ENCODE results near the gene PRKCH. TPM values are rescaled to one million over a fixed set of nuclear protein-coding genes. Genes with fewer than 3 reads are reported as not detected.

PRKCH gene
- total and polyA plus RNA-seq, 9 of the 15 experiments (the other 6 are each of a cell fraction or from before 2014, with no cell fraction given): 0.61 to 4.4 (median 4.0) TPM

DNA sequence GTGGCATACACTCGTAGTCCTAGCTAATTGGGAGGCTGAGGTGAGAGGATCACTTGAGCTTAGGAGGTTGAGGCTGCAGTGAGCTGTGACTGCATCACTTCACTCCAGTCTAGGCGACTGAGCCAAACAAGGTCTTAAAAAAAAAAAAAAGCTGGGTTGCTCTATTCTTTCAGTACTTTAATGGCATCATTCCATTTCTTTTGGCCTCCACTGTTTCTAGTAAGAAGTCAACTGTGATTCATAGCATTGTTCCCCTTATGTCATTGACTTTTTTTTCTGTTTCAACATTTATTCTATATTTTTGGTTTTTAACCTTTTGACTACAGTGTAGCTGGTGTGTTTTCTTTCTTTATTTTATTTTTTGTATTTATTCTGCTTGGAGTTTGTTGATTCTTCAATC lies 16.7 kb upstream of the PRKCH start:
- H3K4me2 ChIP-seq (ENCODE audit: insufficient read depth, low read length): no peak overlapping the region
- 33% methylated on average over 2 of the region's 2 CpGs for WGBS (ENCODE audit: insufficient coverage, low coverage, missing lambda C conversion rate)
- ChIA-PET CTCF (ENCODE audit: low intra/inter-chr PET ratio) (no interaction called here), POLR2A (no interaction called here)
- no peak overlapping the region for H3K4me3 ChIP-seq
- no peaks in the 10 kb centered on the region for H3K27me3 ChIP-seq (ENCODE audit: control insufficient read depth in 2 of 2, insufficient read depth in 2 of 2, low read length in 2 of 2)
- no TSS peak for BruUV-seq (replicated peaks)
- in situ Hi-C loops (cut with MboI): no loop called here
- H3K36me3 ChIP-seq (ENCODE audit: control insufficient read depth, insufficient read depth, low read length): no peaks in the 10 kb centered on the region
- H3K4me1 ChIP-seq (replicated peaks in 1 of 2; ENCODE audit: control insufficient read depth in 2 of 2, insufficient read depth in 2 of 2, low read length in 2 of 2): no peaks in the 10 kb centered on the region
- no peaks in the 10 kb centered on the region for H3K9me3 ChIP-seq (replicated peaks; ENCODE audit: control insufficient read depth, insufficient read depth, low read depth, low read length)
- intact Hi-C loops (cut with micrococcal nuclease): no loop called here
- H3K79me2 ChIP-seq (ENCODE audit: control insufficient read depth, insufficient read depth, low read length): no peaks in the 10 kb centered on the region
- FAIRE-seq (no peak), DNase-seq (ENCODE audit: extremely low read depth in 1 of 4, low spot score in 3 of 4) (no peak), ATAC-seq (no peak)
- H2AFZ ChIP-seq (ENCODE audit: low read depth, low read length): no peak overlapping the region
- H3K27ac ChIP-seq (ENCODE audit: extremely low read depth, low read depth, low read length): no peak overlapping the region
- no peak overlapping the region for H3K9ac ChIP-seq (ENCODE audit: insufficient read depth in 1 of 2, low read depth in 2 of 2, low read length in 2 of 2)
- no peaks in the 10 kb centered on the region for H3K9me1 ChIP-seq (ENCODE audit: control insufficient read depth, insufficient read depth, low read length)
- no peaks in the 10 kb centered on the region for H4K20me1 ChIP-seq (replicated peaks; ENCODE audit: control insufficient read depth, insufficient read depth, low read length)
- TF ChIP-seq TAF15 (IDR thresholded peaks at IDR 0.05; ENCODE audit: low read depth, low read length): no peak
- no peak for TF ChIP-seq ZFP36 (IDR thresholded peaks at IDR 0.05; ENCODE audit: low read depth, low read length, partially characterized antibody)
- no peak for TF ChIP-seq ZNF79 (CRISPR knock-in tag; IDR thresholded peaks at IDR 0.05; ENCODE audit: low read depth)
- no peak for TF ChIP-seq KLF6 (CRISPR knock-in tag; IDR thresholded peaks at IDR 0.05; ENCODE audit: borderline replicate concordance)
- TF ChIP-seq NR2F6 (CRISPR knock-in tag; IDR thresholded peaks at IDR 0.05): no peak
- no peak for TF ChIP-seq GTF2F1 (IDR thresholded peaks at IDR 0.05; ENCODE audit: low read depth, low read length)
- no peak for TF ChIP-seq CXXC5 (CRISPR knock-in tag; IDR thresholded peaks at IDR 0.05)
- TF ChIP-seq, protein P1, sequence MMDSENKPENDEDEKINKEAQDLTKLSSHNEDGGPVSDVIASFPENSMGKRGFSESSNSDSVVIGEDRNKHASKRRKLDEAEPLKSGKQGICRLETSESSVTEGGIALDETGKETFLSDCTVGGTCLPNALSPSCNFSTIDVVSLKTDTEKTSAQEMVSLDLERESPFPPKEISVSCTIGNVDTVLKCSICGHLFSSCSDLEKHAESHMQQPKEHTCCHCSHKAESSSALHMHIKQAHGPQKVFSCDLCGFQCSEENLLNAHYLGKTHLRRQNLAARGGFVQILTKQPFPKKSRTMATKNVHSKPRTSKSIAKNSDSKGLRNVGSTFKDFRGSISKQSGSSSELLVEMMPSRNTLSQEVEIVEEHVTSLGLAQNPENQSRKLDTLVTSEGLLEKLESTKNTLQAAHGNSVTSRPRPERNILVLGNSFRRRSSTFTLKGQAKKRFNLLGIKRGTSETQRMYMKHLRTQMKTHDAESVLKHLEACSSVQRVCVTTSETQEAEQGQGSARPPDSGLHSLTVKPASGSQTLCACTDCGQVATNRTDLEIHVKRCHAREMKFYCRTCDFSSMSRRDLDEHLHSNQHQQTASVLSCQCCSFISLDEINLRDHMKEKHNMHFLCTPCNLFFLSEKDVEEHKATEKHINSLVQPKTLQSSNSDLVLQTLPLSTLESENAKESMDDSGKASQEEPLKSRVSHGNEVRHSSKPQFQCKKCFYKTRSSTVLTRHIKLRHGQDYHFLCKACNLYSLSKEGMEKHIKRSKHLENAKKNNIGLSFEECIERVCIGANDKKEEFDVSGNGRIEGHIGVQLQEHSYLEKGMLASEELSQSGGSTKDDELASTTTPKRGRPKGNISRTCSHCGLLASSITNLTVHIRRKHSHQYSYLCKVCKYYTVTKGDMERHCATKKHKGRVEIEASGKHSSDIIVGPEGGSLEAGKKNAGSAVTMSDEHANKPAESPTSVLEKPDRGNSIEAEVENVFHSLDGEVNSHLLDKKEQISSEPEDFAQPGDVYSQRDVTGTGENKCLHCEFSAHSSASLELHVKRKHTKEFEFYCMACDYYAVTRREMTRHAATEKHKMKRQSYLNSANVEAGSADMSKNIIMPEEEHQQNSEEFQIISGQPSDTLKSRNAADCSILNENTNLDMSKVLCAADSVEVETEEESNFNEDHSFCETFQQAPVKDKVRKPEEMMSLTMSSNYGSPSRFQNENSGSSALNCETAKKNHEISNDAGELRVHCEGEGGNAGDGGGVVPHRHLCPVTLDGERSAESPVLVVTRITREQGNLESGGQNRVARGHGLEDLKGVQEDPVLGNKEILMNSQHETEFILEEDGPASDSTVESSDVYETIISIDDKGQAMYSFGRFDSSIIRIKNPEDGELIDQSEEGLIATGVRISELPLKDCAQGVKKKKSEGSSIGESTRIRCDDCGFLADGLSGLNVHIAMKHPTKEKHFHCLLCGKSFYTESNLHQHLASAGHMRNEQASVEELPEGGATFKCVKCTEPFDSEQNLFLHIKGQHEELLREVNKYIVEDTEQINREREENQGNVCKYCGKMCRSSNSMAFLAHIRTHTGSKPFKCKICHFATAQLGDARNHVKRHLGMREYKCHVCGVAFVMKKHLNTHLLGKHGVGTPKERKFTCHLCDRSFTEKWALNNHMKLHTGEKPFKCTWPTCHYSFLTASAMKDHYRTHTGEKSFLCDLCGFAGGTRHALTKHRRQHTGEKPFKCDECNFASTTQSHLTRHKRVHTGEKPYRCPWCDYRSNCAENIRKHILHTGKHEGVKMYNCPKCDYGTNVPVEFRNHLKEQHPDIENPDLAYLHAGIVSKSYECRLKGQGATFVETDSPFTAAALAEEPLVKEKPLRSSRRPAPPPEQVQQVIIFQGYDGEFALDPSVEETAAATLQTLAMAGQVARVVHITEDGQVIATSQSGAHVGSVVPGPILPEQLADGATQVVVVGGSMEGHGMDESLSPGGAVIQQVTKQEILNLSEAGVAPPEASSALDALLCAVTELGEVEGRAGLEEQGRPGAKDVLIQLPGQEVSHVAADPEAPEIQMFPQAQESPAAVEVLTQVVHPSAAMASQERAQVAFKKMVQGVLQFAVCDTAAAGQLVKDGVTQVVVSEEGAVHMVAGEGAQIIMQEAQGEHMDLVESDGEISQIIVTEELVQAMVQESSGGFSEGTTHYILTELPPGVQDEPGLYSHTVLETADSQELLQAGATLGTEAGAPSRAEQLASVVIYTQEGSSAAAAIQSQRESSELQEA (IDR thresholded peaks at IDR 0.05; ENCODE audit: low read depth): no peak
- TF ChIP-seq PHF8 (IDR thresholded peaks at IDR 0.05; ENCODE audit: borderline replicate concordance, low read length): no peak
- no peak for TF ChIP-seq EP400 (IDR thresholded peaks at IDR 0.05)
- TF ChIP-seq MEF2A (IDR thresholded peaks at IDR 0.05; ENCODE audit: control insufficient read depth, low read depth, low read length): no peak
- TF ChIP-seq ZNF583 (CRISPR knock-in tag; IDR thresholded peaks at IDR 0.05): no peak
- TF ChIP-seq BDP1 (IDR thresholded peaks at IDR 0.05; ENCODE audit: insufficient read depth, insufficient read length): no peak
- no peak for TF ChIP-seq ZNF311 (CRISPR knock-in tag; IDR thresholded peaks at IDR 0.05)
- no peak for TF ChIP-seq YY1 (IDR thresholded peaks at IDR 0.05; ENCODE audit: borderline replicate concordance in 1 of 3, control insufficient read depth in 1 of 3, extremely low read depth in 1 of 3, insufficient read depth in 3 of 3, insufficient read length in 1 of 3, insufficient replicate concordance in 2 of 3, low read depth in 1 of 3, low read length in 2 of 3)
- no peak for TF ChIP-seq PTBP1 (IDR thresholded peaks at IDR 0.05; ENCODE audit: low read depth, low read length)
